GM18907 (cell line): ENCODE results near the gene PCP2.

Experiments used
- ATAC-seq: cut with Tn5 transposase; IDR thresholded peaks from one replicate; pipeline ENCODE4 v1.9.1; 2021; ENCODE audit warnings: mild to moderate bottlenecking, moderate library complexity; ENCODE audit not compliant: unreplicated experiment

Gene PCP2

DNA sequence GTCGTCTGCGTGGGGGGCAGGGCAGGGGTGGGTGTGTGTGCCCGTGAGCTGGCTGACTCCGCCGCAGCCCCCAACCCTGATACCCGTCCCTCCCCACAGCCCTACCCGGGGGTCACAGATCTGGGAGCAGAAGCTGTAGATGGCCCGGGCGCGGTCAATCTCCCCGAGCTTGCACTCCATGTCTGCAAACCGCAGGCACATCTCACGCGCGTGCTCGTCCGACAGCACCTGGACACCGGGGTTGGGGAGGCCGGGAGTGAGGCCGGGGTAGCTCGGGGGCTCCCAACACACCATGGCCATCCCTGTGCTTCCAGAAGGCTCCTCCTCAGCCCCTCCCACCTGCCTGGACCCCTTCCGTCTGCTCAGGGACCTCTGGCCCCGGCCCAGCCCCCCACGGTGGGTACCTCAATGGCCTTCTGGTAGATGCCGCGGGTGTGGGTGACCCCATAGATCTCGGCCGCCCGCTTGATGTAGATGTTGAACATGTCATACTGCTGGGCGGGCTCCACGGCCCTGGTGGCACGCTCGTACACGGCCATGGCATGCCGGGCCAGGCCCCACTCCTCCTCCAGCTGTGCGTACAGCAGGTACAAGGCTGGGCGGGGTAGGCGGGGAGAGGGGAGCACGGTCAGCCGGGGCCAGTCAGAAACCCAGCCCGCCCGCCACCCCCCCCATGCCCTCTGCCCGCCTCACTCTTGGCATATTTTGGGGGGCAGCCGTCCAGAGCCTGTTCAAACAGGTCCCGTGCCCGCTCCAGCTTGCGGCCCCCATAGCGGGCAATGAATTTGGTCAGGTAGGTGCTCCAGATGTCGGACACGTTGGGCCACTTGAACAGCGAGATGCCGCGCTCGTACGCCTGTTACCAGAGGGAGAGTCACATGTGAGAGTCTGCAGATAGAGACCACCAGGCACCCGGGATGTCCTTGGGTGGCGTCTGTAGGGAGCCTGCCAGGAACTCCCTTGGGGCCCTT is 12.8 kb downstream of the PCP2 start:
- no peak for ATAC-seq

GRCh38 chr19:7619671-7620441 is 13.7 kb downstream of the PCP2 start:
- no peak for ATAC-seq

DNA sequence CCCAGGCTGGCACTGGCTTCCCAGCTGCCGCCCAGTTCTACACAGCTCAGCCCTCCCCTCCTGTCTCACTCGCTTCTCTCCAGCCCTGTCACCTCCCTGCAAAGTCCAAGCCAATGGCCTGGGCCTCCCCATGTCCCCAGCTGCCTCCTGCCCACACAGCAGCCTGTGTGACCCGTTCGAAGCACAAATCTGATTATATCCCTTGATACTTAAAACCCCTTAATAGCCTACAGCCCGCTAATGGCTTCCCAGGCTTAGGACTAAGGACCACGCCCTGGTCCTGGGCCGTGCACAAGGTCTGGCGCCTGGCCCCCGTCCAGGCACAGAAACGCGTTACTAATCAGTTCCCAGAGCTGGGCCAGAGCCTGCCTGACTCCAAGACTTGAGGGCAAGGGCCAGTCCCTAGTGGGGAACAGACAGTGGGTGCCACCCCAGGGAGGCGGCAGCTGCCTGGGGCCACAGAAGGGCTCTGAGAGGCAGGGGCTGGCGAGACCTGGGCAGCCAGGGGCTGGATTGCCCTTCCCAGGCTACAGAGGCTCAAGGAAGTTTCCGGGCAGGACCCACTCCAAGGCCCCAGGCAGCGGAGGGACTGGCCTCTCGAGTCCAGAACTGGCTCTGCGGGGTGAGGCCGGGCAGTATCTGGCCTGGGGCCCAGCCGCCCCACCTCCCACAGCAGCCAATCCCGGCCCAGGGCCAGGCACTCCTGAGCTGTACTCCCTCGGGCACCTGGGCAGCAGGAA is 14.6 kb downstream of the PCP2 start:
- no peak for ATAC-seq

GRCh38 chr19:7618348-7618747 is 15.2 kb downstream of the PCP2 start:
- ATAC-seq: no peak

DNA sequence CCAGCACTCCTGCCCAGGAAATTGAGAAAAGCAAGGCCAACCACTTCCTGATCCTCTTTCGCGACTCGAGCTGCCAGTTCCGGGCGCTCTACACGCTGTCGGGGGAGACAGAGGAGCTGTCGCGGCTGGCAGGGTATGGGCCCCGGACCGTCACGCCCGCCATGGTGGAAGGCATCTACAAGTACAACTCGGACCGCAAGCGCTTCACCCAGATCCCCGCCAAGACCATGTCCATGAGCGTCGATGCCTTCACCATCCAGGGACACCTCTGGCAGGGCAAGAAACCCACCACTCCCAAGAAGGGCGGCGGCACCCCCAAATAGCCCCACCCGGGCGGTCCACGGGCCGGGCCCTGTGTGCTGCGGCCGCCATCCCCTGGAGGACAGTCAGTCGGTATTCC is 15.8 kb downstream of the PCP2 start:
- ATAC-seq: no peak

GRCh38 chr19:7617172-7617571 is 16.3 kb downstream of the PCP2 start:
- no peak for ATAC-seq

GRCh38 chr19:7614859-7615741 is 18.4 kb downstream of the PCP2 start:
- ATAC-seq: no peak

DNA sequence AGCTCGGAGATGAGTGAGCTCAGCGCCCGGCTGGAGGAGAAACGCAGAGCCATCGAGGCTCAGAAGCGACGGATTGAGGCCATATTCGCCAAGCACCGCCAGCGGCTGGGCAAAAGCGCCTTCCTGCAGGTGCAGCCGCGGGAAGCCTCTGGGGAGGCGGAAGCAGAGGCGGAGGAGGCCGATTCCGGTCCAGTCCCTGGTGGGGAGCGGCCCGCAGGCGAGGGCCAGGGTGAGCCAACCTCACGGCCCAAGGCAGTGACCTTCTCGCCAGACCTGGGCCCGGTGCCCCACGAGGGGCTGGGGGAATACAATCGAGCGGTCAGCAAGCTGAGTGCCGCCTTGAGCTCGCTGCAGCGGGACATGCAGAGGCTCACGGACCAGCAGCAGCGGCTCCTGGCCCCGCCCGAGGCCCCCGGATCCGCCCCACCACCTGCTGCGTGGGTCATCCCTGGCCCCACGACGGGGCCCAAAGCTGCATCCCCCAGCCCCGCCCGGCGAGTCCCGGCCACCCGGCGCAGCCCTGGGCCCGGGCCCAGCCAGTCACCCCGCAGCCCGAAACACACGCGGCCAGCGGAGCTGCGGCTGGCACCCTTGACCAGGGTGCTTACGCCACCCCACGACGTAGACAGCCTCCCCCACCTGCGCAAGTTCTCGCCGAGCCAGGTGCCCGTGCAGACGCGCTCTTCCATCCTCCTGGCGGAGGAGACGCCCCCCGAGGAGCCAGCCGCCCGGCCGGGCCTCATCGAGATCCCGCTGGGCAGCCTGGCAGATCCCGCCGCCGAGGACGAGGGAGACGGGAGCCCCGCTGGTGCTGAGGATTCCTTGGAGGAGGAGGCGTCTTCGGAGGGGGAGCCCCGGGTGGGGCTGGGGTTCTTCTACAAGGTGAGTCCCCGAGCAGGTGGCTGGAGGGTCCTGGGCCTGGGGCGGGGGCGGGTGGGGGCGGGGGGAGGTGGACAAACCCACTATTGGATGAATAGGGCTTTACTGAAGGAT is 20.9 kb downstream of the PCP2 start:
- no peak for ATAC-seq

DNA sequence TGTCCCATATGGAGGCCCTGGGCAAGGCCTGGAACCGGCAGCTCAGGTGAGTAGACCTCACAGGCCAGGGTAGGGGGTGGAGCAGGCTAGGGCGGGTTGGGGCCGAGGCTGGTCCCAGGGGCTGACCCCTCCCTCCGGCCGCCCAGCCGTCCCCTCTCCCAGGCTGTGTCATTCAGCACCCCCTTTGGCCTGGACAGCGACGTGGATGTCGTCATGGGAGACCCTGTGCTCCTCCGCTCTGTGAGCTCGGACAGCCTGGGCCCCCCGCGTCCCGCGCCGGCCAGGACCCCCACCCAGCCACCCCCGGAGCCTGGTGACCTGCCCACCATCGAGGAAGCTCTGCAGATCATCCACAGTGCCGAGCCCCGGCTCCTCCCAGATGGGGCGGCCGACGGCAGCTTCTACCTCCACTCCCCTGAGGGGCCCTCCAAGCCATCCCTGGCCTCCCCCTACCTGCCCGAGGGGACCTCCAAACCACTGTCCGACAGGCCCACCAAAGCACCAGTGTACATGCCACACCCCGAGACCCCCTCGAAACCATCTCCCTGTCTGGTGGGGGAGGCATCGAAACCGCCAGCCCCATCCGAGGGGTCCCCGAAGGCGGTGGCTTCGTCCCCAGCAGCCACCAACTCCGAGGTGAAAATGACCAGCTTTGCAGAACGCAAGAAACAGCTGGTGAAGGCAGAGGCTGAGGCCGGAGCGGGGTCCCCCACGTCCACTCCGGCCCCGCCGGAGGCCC is 21.8 kb downstream of the PCP2 start:
- ATAC-seq: no peak

- no peak for ATAC-seq
These were observed 22.9 kb downstream of the PCP2 start for GRCh38 chr19:7610491-7611240.

- ATAC-seq: no peak
These were observed 25.5 kb downstream of the PCP2 start for GRCh38 chr19:7607874-7608560.

DNA sequence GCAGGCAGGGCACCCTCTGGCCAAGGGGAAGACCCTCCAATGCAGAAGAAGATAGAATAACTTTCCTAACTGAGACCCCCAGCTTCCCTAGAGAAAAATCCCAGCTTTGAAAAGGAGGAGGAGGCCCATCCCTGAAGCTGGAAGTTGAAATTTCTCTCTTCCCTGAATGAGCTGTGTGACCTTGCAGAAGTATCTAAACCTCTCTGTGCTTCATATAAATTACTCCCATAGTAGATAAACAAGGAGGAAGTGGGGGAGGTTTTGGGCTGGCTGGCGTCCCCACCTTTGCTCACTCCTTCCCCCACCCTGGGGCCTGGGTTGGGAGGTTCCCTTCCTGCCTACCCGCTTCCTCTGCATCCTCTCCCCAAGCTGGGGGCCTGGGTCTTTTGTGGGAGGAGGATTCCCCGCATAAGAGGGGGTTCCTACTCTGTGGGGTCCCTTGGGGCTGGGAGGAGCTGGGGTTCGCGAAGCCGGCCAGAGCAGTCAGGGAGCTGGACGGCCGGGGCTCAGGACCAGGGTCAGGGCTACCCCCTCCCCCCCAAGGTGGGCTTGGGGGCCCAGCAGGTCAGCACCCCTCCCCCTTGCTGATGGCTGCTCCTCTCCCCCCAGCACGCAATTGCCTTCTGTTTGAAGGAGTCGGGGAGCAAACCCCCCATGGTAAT is 26.2 kb downstream of the PCP2 start:
- no peak for ATAC-seq

- no peak for ATAC-seq
These were observed 27.2 kb downstream of the PCP2 start for GRCh38 chr19:7606289-7606688.

DNA sequence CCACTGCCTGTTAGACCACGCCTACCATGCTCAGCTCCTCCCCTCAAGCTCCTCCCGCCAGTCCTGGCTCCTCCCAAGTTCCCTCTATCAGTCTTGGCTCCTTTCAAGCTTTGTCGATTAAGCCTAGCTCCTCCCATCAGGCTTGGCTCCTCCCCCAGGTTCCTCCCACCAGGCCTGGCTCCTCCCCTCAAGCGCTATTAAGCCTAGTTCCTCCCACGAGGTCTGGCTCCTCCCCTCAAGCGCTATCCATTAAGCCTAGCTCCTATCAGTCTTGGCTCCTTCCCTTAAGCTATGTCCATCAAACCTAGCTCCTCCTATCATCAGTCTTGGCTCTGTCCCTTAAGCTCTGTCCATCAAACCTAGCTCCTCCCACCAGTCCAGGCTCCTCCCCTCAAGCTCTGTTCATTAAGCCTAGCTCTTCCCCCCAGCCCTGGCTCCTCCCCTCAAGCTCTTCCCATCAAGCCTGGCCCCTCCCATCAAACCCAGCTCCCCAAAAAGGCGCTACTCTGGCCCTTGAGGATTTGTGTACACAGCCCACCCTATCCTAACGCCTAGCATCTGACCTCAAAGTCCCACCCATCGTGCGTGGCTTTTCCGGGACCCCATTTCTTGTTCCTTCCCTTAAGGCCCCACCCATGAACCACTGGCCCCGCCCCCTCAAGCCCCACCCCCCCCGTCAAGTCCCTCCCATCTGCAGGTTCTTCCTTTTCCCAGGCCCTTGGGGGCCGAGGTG is 27.9 kb downstream of the PCP2 start:
- no peak for ATAC-seq

- no peak for ATAC-seq
These were observed 29.6 kb downstream of the PCP2 start for GRCh38 chr19:7603919-7604318.

- no peak for ATAC-seq
These were observed 30.5 kb downstream of the PCP2 start for GRCh38 chr19:7602935-7603497.
